ENCODE data around the gene MRLN. TPM values are rescaled to one million over a fixed set of nuclear protein-coding genes. Genes with fewer than 3 reads are reported as not detected.

The MRLN gene
- total RNA-seq, 1 donor from 2014 or later, result not detected

- H3K27ac Mint-ChIP-seq (ENCODE audit: unreplicated experiment), result no peak overlapping the region
- H3K27me3 Mint-ChIP-seq (ENCODE audit: unreplicated experiment), result peaks cover 38% of the 10 kb centered on the region
- peaks cover 6% of the 10 kb centered on the region for H3K4me1 Mint-ChIP-seq (ENCODE audit: unreplicated experiment)
- H3K9me3 Mint-ChIP-seq (ENCODE audit: unreplicated experiment), result no peaks in the 10 kb centered on the region
- DNase-seq (ENCODE audit: extremely low spot score, unreplicated experiment), result no peak
- TF ChIP-seq CTCF (IDR thresholded peaks at IDR 0.05), result no peak
- no peaks in the 10 kb centered on the region for H3K36me3 Mint-ChIP-seq (ENCODE audit: unreplicated experiment)
- no peak overlapping the region for H3K4me3 Mint-ChIP-seq (ENCODE audit: unreplicated experiment)
Measured at GRCh38 chr10:59704630-59705029, 48.6 kb downstream of the MRLN start.

GRCh38 chr10:59702347-59702746 is 50.9 kb downstream of the MRLN start:
- H3K36me3 Mint-ChIP-seq (ENCODE audit: unreplicated experiment), result no peaks in the 10 kb centered on the region
- no peak overlapping the region for H3K27ac Mint-ChIP-seq (ENCODE audit: unreplicated experiment)
- DNase-seq (ENCODE audit: extremely low spot score, unreplicated experiment), result no peak
- no peaks in the 10 kb centered on the region for H3K9me3 Mint-ChIP-seq (ENCODE audit: unreplicated experiment)
- no peak for TF ChIP-seq CTCF (IDR thresholded peaks at IDR 0.05)
- no peaks in the 10 kb centered on the region for H3K4me1 Mint-ChIP-seq (ENCODE audit: unreplicated experiment)
- no peak overlapping the region for H3K4me3 Mint-ChIP-seq (ENCODE audit: unreplicated experiment)
- peaks cover 40% of the 10 kb centered on the region for H3K27me3 Mint-ChIP-seq (ENCODE audit: unreplicated experiment)

DNA sequence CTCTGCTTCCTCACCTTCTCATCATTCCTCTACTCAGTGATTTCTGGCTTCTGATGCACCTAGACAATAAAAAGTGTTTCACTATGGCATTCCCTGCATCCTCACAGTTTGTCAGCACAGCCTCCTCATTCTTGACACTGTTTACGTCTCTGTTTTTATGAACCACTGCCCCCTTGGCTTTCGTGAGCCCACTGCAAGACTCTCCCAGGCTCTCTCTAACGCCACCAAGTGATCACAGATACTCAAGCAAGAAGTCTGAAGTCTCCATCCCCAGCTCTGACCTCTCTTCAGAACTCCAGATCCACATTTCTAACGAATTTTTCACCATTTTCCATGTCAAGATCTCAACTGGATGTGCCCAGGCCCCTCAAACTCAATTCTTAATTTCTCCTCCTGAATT is 52.5 kb downstream of the MRLN start:
- peaks cover 35% of the 10 kb centered on the region for H3K27me3 Mint-ChIP-seq (ENCODE audit: unreplicated experiment)
- no peak overlapping the region for H3K27ac Mint-ChIP-seq (ENCODE audit: unreplicated experiment)
- H3K36me3 Mint-ChIP-seq (ENCODE audit: unreplicated experiment), result no peaks in the 10 kb centered on the region
- no peak for DNase-seq (ENCODE audit: extremely low spot score, unreplicated experiment)
- H3K9me3 Mint-ChIP-seq (ENCODE audit: unreplicated experiment), result no peaks in the 10 kb centered on the region
- no peak for TF ChIP-seq CTCF (IDR thresholded peaks at IDR 0.05)
- H3K4me3 Mint-ChIP-seq (ENCODE audit: unreplicated experiment), result no peak overlapping the region
- H3K4me1 Mint-ChIP-seq (ENCODE audit: unreplicated experiment), result no peaks in the 10 kb centered on the region

DNA sequence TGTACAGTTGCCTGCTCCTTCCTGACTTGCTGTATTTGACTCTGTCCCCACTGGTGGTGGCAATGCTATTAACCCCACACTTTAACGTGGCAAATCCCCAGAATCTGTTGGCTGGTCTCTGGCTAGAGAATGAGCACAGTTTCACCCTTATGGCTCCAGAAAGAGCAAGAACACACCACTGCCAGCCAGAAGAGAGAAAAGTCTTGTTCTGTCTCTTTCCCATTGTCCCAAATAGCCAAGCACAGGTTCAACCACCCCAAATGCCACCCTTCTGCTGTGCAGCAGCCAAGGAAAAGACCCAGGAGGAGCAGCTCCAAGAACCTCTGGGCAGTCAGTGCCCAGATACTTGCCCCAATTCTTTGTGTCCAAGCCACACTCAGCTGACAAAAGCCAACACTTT is 54.9 kb downstream of the MRLN start:
- H3K27ac Mint-ChIP-seq (ENCODE audit: unreplicated experiment), result no peak overlapping the region
- H3K4me3 Mint-ChIP-seq (ENCODE audit: unreplicated experiment), result no peak overlapping the region
- no peaks in the 10 kb centered on the region for H3K4me1 Mint-ChIP-seq (ENCODE audit: unreplicated experiment)
- H3K36me3 Mint-ChIP-seq (ENCODE audit: unreplicated experiment), result no peaks in the 10 kb centered on the region
- TF ChIP-seq CTCF (IDR thresholded peaks at IDR 0.05), result no peak
- peaks cover 35% of the 10 kb centered on the region for H3K27me3 Mint-ChIP-seq (ENCODE audit: unreplicated experiment)
- DNase-seq (ENCODE audit: extremely low spot score, unreplicated experiment), result no peak
- no peaks in the 10 kb centered on the region for H3K9me3 Mint-ChIP-seq (ENCODE audit: unreplicated experiment)

DNA sequence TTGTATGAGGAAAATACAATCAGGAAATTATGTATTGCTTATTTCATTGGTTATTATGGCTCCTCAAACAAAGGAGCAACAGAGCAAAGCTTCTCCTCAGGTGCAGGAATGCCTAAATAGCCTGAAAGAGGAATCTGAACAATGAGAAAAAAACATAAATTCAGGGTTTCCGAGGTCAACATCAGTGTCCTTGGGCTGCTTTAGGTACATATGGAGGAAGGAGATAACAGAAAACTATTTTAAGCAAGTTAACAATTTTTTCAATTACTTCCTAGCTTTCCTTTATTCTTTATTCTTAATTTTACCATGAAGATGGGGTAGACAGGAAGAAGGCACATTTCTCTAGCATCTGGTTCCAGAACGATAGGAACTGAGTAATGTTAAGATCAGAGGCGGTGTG is 57.6 kb downstream of the MRLN start:
- H3K4me3 Mint-ChIP-seq (ENCODE audit: unreplicated experiment), result no peak overlapping the region
- H3K27ac Mint-ChIP-seq (ENCODE audit: unreplicated experiment), result no peak overlapping the region

More for the DNA sequence above, 57.6 kb downstream of the MRLN start:
- no peak for DNase-seq (ENCODE audit: extremely low spot score, unreplicated experiment)
- Mint-ChIP-seq H3K36me3 (ENCODE audit: unreplicated experiment) (no peaks in the 10 kb centered on the region), H3K9me3 (ENCODE audit: unreplicated experiment) (no peaks in the 10 kb centered on the region), H3K27me3 (ENCODE audit: unreplicated experiment) (peaks cover 30% of the 10 kb centered on the region), H3K4me1 (ENCODE audit: unreplicated experiment) (no peaks in the 10 kb centered on the region)
- TF ChIP-seq CTCF (IDR thresholded peaks at IDR 0.05), result no peak
